DOHH2 (cell line): ENCODE results near the gene RTF2.

Source experiments
- EZH2phosphoT487 ChIP-seq: fragments of 200-600 bp; sonication (generic); IDR thresholded peaks from 2 replicates; pipeline ENCODE4 v1.6.1; 2017; ENCODE audit warnings: borderline replicate concordance, mild to moderate bottlenecking, antibody characterized with exemption, low read length, moderate library complexity, mixed read lengths
- TF ChIP-seq, protein P1 (sequence below): fragments of 200-600 bp; sonication (generic); IDR thresholded peaks from one replicate; pipeline ENCODE4 v1.5.1; 2014; ENCODE audit warnings: antibody characterized with exemption, mild to moderate bottlenecking, low read depth, low read length; ENCODE audit not compliant: poor library complexity, severe bottlenecking

DNA sequence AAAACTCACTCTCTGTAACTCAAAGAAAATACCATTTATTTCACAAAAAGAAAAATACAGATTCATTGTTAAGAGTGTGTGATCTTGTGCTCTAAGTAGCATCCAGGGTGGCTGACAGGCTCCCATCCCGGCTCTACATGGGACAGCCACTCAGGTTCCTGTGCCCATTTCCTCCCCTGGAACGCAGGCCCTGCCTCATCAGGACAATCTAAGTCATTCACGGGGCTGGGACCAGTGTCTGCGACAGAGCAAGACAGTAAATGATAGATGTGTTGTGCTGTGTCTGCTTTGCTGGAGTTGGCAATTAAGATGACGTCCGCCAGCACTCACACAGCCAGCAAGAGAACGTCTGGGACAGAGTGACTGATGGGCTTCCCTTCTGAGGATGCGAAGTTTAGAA, 49.2 kb downstream of the RTF2 start:
- TF ChIP-seq, protein P1, sequence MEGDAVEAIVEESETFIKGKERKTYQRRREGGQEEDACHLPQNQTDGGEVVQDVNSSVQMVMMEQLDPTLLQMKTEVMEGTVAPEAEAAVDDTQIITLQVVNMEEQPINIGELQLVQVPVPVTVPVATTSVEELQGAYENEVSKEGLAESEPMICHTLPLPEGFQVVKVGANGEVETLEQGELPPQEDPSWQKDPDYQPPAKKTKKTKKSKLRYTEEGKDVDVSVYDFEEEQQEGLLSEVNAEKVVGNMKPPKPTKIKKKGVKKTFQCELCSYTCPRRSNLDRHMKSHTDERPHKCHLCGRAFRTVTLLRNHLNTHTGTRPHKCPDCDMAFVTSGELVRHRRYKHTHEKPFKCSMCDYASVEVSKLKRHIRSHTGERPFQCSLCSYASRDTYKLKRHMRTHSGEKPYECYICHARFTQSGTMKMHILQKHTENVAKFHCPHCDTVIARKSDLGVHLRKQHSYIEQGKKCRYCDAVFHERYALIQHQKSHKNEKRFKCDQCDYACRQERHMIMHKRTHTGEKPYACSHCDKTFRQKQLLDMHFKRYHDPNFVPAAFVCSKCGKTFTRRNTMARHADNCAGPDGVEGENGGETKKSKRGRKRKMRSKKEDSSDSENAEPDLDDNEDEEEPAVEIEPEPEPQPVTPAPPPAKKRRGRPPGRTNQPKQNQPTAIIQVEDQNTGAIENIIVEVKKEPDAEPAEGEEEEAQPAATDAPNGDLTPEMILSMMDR = no peak
- no peak for TF ChIP-seq EZH2phosphoT487
